Stimulated activated CD4-positive, alpha-beta T cell treated with anti-CD3 and anti-CD28 coated beads, Interleukin-12 subunit alpha, Interleukin-12 subunit beta, amount 100 ng/mL, for 24 hours (primary cell): ENCODE data around the gene EIF5B.
A peak's percentile ranks its signal among the peaks of the same experiment; 100 is the strongest.
"Not testable (repeated sequence)": the region's sequence is repeated elsewhere in the genome, so short reads cannot be mapped to it uniquely, and the experiment has no call there.

Source experiments
- DNase-seq, 2 experiments: peaks; one replicate each; pipeline ENCODE4 v3.0.0-alpha.2; 2020; ENCODE audit warnings: low read depth in 2 of 2

Gene EIF5B, protein sequence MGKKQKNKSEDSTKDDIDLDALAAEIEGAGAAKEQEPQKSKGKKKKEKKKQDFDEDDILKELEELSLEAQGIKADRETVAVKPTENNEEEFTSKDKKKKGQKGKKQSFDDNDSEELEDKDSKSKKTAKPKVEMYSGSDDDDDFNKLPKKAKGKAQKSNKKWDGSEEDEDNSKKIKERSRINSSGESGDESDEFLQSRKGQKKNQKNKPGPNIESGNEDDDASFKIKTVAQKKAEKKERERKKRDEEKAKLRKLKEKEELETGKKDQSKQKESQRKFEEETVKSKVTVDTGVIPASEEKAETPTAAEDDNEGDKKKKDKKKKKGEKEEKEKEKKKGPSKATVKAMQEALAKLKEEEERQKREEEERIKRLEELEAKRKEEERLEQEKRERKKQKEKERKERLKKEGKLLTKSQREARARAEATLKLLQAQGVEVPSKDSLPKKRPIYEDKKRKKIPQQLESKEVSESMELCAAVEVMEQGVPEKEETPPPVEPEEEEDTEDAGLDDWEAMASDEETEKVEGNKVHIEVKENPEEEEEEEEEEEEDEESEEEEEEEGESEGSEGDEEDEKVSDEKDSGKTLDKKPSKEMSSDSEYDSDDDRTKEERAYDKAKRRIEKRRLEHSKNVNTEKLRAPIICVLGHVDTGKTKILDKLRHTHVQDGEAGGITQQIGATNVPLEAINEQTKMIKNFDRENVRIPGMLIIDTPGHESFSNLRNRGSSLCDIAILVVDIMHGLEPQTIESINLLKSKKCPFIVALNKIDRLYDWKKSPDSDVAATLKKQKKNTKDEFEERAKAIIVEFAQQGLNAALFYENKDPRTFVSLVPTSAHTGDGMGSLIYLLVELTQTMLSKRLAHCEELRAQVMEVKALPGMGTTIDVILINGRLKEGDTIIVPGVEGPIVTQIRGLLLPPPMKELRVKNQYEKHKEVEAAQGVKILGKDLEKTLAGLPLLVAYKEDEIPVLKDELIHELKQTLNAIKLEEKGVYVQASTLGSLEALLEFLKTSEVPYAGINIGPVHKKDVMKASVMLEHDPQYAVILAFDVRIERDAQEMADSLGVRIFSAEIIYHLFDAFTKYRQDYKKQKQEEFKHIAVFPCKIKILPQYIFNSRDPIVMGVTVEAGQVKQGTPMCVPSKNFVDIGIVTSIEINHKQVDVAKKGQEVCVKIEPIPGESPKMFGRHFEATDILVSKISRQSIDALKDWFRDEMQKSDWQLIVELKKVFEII

DNA sequence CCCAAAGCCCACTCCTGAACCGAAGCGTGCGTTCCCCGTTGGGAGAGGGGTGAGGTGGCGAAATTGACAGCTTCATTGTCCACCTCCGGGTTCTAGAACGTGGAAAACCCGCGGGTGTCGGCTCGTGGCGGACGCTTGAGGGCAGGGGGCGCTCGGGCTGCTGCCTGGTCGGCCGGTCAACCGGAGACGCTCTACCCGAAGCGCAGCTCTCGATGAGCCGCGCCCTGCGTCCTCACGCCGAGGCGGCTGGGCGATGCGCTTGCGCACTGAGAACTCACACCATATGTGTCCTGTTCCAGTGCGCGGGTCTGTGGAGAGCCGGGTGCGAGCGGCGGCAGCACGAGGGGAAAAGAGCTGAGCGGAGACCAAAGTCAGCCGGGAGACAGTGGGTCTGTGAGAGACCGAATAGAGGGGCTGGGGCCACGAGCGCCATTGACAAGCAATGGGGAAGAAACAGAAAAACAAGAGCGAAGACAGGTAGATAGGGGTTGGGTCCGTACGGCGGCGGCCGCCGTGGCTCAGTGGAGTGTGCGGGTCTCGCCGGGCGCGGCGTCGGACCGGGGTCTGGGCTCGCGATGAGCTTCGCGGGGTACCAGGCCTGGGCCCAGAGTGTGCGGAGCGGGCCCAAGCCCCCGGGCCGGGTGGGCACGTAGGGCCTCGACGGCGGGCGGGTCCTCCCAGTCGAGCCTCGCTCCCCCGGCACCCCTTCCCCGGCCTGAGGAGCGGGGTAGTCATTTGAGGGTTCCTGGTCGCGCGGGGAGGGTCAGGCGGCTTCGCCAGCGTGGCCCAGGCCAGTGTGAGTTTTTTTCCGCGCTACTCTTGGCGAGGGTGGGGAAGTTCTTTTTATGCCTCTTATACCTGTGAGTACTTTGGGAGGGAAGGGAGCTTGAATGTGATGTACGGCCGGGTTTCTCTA lies at the start of gene EIF5B:
TSS of gene EIF5B (plus strand) at position 277 of the 916 bp plus-strand sequence. CDS start at position 443, 166 bp downstream.
- peak; percentile 83 to 86 for DNase-seq

DNA sequence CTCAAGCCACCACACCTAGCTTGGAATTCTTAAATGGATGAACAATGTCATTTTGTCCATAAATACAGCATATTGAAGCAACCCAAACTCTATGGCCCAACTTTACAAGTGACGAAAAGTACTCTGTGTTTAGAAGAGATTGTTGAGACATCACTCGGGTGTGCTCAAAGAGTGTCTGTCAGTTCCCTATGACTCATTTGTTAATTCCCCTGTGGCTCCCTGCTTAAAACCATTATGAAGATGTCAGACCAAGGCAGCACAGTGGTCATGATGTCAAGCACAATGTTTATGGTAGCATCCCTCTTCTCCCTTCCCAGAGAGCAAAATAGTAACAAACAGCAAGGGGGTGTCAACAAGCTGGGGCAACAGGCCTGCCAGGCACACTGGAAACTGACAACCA lies 39.2 kb upstream of the EIF5B start:
- no peak for DNase-seq

DNA sequence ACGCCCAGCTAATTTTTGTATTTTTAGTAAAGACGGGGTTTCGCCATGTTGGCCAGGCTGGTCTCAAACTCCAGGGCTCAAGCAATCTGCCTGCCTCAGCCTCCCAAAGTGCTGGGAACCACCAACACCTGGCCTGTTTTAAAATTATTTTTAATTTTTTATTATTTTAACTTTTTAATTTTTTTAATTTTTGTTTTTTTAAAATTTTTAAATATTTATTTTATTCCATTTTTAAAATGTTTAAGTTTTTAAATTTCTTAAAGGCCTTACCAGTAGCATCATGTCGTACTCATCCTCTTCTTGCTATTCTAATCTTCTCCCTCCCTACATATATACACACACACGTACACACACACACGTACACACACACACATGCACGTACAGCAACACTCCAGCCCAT lies 37.6 kb upstream of the EIF5B start:
- no peak for DNase-seq

DNA sequence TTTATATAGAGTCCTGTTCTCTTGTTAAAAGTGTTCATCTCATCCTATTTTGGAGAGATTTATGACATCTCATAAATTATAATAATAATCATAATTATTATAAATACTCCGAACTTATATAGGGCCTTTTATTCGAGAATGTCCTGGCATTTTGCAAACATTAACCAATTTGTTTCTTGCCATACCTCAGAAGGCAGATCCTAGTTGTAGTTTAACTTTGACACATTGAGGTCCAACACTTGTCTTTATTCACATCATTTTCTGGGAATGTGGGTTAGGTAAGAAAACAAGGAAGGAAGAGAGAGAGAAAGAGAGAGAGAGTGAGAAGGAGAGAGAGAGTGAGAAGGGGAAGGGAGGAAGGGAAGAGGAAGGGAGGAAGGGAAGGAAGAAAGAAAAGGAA lies 36.1 kb upstream of the EIF5B start, which contains the start of gene LYG1:
TSS of gene LYG1 (minus strand) at position 101 of the 400 bp plus-strand sequence. CDS start 5,527 bp downstream, outside the sequence.
- not testable (repeated sequence) for DNase-seq

DNA sequence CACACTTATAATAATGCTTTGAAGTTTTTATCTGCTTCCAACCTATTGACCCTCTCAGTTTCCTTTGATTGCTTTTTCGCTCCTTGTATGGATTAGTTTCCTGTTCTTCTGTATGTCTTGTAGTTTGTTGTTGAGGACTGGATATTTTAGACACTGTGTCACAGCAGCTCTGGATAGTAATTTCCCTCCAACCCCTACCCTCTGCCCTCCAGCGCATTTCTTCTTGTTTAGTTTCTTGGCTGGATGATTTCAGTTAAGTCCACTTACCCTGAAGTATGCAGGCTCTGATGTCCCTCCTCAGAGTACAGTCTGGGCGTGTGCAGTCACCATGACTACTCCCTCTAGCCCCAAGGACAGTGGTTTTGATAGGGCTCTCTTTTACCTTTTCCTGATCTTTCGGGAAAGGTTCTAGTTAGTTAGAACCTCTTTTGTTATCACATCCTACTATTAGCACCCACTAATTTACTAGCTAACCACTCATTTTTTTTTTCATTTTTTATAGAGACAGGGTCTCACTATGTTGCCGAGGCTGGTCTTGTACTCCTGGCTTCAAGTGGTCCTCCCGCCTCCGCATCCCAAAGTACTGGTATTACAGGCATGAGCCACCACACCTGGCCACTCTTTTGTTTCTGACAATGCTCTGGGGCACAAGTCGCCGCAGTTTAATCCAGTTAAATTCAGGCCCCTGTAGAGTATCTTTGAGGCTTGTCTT lies 19.9 kb upstream of the EIF5B start:
- no peak for DNase-seq

DNA sequence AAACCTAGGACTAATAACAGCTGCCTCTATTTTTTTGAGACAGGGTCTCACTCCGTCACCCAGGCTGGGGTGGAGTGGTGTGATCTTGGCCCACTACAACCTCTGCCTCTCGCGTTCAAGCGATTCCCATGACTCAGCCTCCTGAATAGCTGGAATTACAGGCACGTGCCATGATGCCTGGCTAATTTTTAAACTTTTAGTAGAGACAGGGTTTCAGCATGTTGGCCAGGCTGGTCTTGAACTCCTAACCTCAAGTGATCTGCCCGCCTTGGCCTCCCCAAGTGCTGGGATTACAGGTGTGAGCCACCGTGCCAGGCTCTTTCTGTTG lies 19.4 kb upstream of the EIF5B start:
- not testable (repeated sequence) for DNase-seq

DNA sequence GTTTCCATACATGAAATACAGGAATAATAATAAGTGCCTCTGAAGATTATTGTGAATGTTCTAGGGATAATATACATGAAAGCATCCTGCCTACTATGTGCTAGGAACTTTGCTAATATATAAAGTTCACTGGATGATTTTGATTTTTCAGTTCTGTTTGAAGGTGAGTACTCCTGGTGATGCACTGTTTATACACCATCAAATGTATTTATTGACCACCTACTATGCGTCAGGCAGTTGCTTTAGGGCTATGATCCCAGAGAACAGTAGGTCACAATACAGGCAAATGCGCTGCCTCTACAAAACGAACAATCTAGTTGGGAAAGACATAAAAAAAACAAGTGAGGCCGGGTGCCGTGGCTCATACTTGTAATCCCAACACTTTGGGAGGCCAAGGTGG lies 11.8 kb upstream of the EIF5B start:
- DNase-seq: no peak

DNA sequence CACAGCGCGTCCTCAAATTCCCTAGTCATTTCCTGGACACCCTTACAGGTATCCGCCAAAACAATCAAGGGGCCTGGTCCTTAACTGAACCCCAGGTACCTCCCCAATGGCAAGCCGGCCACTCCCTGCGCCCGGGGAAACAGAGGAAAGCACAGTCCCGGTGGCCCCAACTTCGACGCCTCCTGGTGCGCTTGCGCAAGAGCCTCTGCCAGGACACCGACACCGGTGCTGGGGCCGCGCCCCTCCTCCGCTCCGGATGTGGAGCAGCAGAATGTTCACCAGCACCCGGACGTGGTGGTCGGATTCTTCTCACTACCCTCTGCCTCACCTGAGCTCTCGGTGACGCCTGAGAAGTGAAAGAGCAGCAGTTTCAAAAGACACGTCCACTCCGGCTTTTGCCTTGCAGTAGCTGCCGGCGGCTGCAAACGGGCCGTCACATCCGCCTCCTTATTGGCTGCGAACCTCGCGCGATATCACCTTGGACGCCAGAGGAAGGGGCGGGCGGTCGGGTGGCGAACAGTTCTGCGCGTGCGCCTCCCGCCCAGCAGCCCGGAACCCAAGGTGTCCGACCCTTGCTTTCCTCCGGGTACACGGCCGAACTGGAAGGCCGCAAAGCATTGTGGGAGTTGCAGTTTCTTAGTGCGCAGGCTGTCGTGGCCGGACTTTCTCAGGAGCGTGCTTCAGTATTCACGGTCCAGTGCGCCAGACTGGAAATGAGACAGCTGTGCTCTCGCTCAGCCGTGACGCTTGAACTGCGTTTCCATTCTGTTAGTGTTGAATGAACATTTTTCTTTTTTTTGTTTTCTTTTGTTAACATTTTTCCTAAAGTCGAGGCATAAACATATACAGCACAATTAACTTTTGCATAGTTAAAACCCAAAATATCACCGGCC lies 1.0 kb upstream of the EIF5B start, which contains the start of gene TXNDC9:
TSS of gene TXNDC9 (minus strand) at position 423 of the 893 bp plus-strand sequence. CDS start 3,123 bp downstream, outside the sequence.
- DNase-seq: peak; percentile 93 to 96

DNA sequence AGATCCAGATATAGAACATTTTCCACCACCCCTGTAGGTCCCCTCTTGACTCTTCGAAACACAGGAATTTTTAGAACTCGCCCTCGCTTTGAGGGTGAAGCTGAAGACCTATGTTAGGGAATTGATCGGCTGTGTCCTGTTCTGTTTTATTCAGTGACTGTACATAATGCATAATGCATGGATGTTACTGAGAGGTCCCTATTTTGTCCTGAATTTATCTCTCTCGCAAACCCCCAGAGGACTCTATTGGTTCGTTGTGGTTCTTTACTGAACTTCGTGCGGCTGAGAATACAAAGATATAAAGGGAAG lies 431 bp upstream of the EIF5B start:
- no peak for DNase-seq

DNA sequence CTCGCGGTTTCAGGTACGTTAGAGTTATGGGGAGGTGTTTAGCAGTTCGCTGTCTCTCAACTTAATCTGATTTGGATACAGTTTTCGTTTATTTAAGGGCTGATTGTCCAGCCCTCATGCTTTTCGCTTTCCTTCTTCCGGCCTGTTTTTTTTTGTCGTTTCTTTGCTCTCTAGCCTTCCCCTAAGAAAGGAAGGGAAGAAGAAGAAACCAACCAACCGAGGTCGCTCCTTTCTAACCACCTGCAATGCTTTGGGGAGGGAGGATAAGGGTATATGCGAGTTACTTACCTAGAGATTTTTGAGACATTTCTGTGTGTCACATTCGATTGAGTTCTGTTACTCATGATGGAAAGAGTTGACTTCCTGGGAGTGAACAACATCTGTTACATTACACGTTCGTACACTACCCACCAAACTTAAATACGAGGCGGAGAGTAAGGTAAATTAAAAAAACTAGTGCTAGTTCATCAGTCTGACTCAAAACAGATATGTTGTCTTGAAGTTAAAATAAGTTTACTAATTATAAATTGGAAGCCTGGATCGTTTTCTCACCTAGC lies 918 bp downstream of the EIF5B start:
- DNase-seq: no peak

DNA sequence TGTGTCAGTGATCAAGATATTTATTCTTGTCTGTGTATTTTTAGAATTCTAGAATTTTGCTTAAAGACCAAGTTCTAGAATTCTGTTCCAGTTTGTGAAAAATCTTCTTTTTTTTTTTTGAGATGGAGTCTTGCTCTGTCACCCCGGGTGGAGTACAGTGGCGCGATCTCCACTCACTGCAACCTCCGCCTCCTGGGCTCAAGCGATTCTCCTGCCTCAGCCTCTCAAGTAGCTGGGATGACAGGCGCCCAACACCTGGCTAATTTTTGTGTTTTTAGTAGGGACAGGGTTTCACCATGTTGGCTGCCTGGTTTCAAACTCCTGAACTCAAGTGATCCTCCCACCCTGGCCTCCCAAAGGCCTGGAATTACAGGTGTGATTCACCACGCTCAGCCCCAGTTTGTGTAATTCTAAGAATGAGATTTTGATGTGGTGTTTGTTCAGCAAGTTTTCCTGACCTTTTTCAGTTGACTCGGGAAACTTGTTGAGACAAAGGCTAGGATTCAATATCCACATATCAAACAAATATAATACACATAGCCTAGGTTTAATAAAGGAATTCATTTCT lies 3.6 kb downstream of the EIF5B start:
- no peak for DNase-seq

DNA sequence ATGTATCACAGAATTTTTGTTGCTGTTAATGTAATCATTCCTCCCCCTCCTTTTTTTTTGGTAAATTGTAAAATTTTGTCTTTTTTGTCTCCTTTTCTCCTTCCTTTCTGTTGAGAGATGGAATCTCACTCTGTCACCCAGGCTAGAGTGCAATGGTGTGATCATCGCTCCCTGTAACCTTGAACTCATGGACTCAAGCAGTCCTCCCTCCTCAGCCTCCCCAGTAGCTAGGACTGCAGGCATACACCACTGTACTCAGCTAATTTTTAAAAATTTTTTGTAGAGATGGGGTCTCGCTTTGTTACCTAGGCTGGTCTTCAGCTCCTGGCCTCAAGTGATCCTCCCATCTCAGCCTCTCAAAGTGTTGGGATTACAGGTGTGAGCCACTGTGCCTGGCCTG lies 5.3 kb downstream of the EIF5B start:
- DNase-seq: no peak

DNA sequence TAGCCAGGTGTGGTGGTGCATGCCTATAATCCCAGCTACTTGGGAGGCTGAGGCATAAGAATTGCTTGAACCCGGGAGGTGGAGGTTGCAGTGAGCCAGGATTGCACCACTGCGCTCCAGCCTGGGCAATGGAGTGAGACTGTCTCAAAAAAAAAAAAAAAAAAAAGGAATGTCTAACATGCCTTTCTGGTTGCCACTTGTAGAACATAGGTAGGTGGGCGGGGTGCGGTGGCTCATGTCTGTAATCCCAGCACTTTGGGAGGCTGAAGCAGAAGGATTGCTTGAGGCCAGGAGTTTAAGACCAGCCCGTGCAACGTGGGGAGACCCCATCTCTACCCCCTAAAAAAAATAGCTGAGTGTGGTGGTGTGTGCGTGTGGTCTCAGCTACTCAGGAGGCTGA lies 8.3 kb downstream of the EIF5B start:
- DNase-seq: not testable (repeated sequence)

DNA sequence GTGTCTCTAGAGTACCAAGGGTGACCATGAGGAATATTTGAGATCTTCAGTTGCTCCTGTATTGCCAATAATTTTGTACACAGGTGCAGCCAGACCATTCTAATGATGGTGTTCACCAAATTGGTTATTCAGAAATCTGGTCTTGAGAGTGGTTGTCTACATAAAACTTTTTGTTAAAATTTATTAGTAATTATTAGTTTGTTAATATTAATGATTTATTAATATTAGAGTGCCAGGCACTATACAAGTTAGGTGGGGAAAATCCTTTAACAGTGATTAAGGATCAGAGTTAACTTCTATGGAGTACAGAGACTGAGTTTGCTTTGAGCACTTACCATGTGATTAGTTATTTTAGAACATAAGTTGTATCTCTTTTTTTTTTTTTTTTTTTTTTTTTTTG lies 9.0 kb downstream of the EIF5B start:
- DNase-seq: no peak

DNA sequence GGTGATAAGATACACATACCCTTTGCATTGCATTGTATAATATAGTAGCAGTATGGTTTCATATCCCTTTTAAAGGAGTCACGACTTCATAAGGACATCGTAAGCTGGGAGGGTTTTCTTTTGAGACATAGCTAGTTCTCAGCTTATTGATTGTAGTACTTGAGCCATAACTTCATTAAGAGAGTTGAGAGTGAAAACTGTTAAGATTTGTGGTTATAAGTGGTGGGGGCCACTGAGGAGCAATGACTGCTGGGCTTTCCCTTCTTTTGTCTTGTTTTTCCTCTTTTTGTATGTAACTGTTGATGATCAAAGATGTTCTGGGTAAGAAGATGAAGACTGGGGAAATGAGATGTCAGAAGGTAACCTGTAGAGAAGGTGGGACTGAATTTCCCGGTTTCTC lies 11.0 kb downstream of the EIF5B start:
- DNase-seq: no peak

DNA sequence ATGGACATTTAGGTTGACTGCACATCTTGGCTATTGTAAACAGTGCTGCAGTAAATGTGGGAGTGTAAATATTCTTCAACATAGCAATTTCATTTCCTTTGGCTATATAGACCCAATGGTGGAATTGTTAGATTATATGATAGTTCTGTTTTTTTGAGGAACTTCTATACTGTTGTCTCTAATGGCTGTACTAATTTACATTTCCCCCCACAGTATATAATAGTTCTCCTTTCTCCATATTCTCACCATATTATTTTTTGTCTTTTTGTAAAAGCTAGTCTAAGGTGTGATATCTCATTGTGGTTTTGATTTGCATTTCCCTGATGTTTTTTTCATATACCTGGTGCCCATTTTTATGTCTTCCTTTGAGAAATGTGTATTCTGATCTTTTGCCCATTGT lies 13.0 kb downstream of the EIF5B start:
- no peak for DNase-seq

DNA sequence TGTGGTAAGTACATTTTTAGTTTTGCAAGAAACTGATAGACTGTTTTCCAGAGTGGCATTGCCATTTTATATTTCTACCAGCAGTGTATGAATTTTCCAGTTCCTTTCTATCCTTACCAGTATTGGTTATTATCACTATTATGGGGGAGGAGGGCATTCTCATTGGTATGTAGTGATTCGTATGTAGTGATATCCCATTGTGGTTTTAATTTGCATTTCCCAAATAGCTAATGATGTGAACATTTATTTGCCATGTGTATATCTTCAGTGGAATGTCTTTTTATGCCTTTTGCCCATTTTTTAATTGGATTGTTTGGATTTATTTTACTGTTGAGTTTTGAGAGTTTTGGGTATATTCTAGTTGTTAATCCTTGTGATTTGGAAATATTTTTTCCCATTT lies 16.9 kb downstream of the EIF5B start:
- no peak for DNase-seq

DNA sequence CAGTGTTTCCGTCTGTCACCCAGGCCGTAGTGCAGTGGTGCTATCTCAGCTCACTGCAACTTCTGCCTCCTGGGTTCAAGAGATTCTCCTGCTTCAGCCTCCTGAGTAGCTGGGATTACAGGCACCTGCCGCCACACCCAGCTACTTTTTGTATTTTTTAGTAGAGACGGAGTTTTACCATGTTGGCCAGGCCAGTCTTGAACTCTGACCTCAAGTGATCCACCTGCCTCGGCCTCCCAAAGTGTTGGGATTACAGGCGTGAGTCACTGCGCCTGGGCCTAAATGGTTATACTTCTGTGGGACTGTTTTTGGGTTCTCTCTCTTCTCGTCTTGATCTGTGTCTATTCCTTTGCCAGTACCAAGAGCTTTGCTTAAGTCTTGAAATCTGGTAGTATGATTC lies 17.6 kb downstream of the EIF5B start:
- not testable (repeated sequence) for DNase-seq

DNA sequence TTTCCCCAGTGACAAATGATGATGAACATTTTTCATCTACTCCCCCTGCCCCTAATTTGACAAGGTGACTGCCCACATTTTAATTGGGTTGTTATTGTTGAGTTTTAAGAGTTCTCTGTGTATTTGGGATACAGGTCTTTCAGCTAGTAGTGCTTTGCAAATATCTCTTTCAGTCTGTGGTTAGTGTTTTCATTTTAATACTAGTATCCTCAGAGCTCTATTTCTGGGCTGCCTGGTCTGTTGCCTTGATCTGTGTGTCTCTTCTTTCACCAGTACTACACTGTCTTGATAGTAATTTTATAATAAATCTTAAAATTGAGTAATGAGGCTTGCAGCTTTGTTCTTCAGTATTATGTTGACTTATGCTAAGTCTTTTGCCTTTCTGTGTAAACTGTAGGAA lies 19.7 kb downstream of the EIF5B start:
- DNase-seq: no peak
